Activated CD4-positive, alpha-beta T cell treated with anti-CD3 and anti-CD28 coated beads for 4 hours (primary cell): ENCODE results near the gene POLR2L.

ENCODE experiments used
- DNase-seq, 2 donors: peaks; one replicate each; pipeline ENCODE4 v3.0.0-alpha.2; 2020

The POLR2L gene

GRCh38 chr11:837189-837989 lies 4.9 kb downstream of the POLR2L start:
- DNase-seq = no peak

- DNase-seq = no peak
These were observed 5.6 kb downstream of the POLR2L start for GRCh38 chr11:836700-837099.

GRCh38 chr11:836274-836673 lies 6.1 kb downstream of the POLR2L start:
- no peak for DNase-seq

- no peak for DNase-seq
These were observed 7.7 kb downstream of the POLR2L start for GRCh38 chr11:834371-835316.

- no peak for DNase-seq
These were observed 8.4 kb downstream of the POLR2L start for GRCh38 chr11:833849-834311.

GRCh38 chr11:833114-833791 lies 9.1 kb downstream of the POLR2L start:
- DNase-seq = peak in 1 of 2 donors; percentile 36

- peak in 1 of 2 donors; percentile 46 for DNase-seq
These were observed 9.7 kb downstream of the POLR2L start, which contains the start of gene CD151 for GRCh38 chr11:832529-833113. Gene CD151, plus strand, starts transcription at chr11:832952. Its CDS starts 3,118 bp downstream, at chr11:836070.

- DNase-seq = no peak
These were observed 10.3 kb downstream of the POLR2L start for GRCh38 chr11:831961-832528.

- DNase-seq = no peak
These were observed 11.0 kb downstream of the POLR2L start for GRCh38 chr11:831118-831864.

GRCh38 chr11:830295-831117 lies 11.8 kb downstream of the POLR2L start:
- DNase-seq = peak; percentile 41 to 42

GRCh38 chr11:829847-830294 lies 12.5 kb downstream of the POLR2L start:
- no peak for DNase-seq

- DNase-seq = no peak
These were observed 13.0 kb downstream of the POLR2L start for GRCh38 chr11:829176-829846.

GRCh38 chr11:828506-829175 lies 13.7 kb downstream of the POLR2L start:
- DNase-seq = no peak

- DNase-seq = no peak
These were observed 14.5 kb downstream of the POLR2L start, which contains the start of gene CRACR2B for GRCh38 chr11:827897-828192. Gene CRACR2B, plus strand, starts transcription at chr11:827919. Its CDS starts 689 bp downstream, at chr11:828608.

GRCh38 chr11:827146-827896 lies 15.0 kb downstream of the POLR2L start:
- DNase-seq = no peak

GRCh38 chr11:826836-827145 lies 15.5 kb downstream of the POLR2L start:
- no peak for DNase-seq

GRCh38 chr11:826227-826621 lies 16.1 kb downstream of the POLR2L start:
- DNase-seq = no peak

- no peak for DNase-seq
These were observed 16.7 kb downstream of the POLR2L start for GRCh38 chr11:825366-826226.
